GM13977 (cell line): Measurements from ENCODE around the gene PTPN2.

Source experiments
- DNase-seq: peaks from one replicate; pipeline ENCODE4 v3.0.0; 2012; ENCODE audit warnings: low spot score
- CTCF ChIP-seq: IDR thresholded peaks from 2 replicates; pipeline ENCODE4 v1.5.1; 2012; ENCODE audit warnings: mild to moderate bottlenecking, control low read depth; ENCODE audit not compliant: insufficient read depth; ENCODE audit errors: extremely low read depth, missing control alignments
- in situ Hi-C: fragments of 300-500 bp; cut with MboI; formaldehyde crosslinking; loops from one replicate; pipeline ENCODE4 v1.12.0; 2022; ENCODE audit warnings: low sequenced_read_pairs, low pct_unique_long_range_greater_than_20kb, mixed read lengths, inconsistent platforms; ENCODE audit not compliant: unreplicated experiment

PTPN2 gene

GRCh38 chr18:12861637-12862036 lies 22.4 kb downstream of the PTPN2 start:
- DNase-seq: no peak
- in situ Hi-C loops: no loop called here
- TF ChIP-seq CTCF: no peak

- in situ Hi-C loops: no loop called here
- TF ChIP-seq CTCF: no peak
- no peak for DNase-seq
Measured at GRCh38 chr18:12860530-12860929, 23.5 kb downstream of the PTPN2 start.

- in situ Hi-C loops: no loop called here
- no peak for TF ChIP-seq CTCF
- DNase-seq: no peak
Measured at GRCh38 chr18:12858991-12859390, 25.0 kb downstream of the PTPN2 start.

GRCh38 chr18:12857991-12858544 lies 26.0 kb downstream of the PTPN2 start:
- TF ChIP-seq CTCF: no peak
- in situ Hi-C loops: no loop called here
- DNase-seq: no peak

GRCh38 chr18:12857215-12857905 lies 26.7 kb downstream of the PTPN2 start:
- in situ Hi-C loops: no loop called here
- no peak for DNase-seq
- no peak for TF ChIP-seq CTCF

GRCh38 chr18:12855916-12856315 lies 28.1 kb downstream of the PTPN2 start:
- in situ Hi-C loops: no loop called here
- TF ChIP-seq CTCF: no peak
- no peak for DNase-seq
